K562 (cell line): Measurements from ENCODE around the gene TRNT1. TPM values are rescaled to one million over a fixed set of nuclear protein-coding genes. Genes with fewer than 3 reads are reported as not detected.
A peak's percentile ranks its signal among the peaks of the same experiment; 100 is the strongest.

Experiments
- ATAC-seq: fragments of 200-7000 bp; cut with Tn5 transposase; 3 replicates; pipeline ENCODE4 v1.9.1; 2020; ENCODE audit warnings: moderate library complexity
- BruUV-seq: library from RNA; stranded (reverse); fragments of 400-500 nt; replicated peaks from 2 replicates; lab custom pipeline; 2021; lab: Mats Ljungman, UMichigan
- CTCF ChIA-PET: fragments of 300-600 bp; formaldehyde crosslinking; extraction: SDS; loops from one replicate; lab custom pipeline; 2021; ENCODE audit warnings: low intra/inter-chr PET ratio; lab: Yijun Ruan, JAX
- POLR2A ChIA-PET: fragments of 300-600, 350-650 bp; sonication (Branson Sonifier 250); formaldehyde crosslinking; extraction: SDS; loops from one replicate; lab custom pipeline; 2021; ENCODE audit warnings: antibody characterized with exemption, inconsistent platforms; lab: Yijun Ruan, JAX
- DNase-seq, 4 experiments: peaks; one replicate each; pipeline versions ENCODE4 v3.0.0 to v3.0.0-alpha.2; 2011 to 2018; ENCODE audit warnings: low spot score in 3 of 4, mixed read lengths in 3 of 4; ENCODE audit errors: extremely low read depth in 1 of 4
- FAIRE-seq: peaks from 2 replicates; lab custom pipeline; 2011; peaks lifted over from hg19 to GRCh38; lab: Jason Lieb, UNC
- H2AFZ ChIP-seq: 2 replicates; pipeline ENCODE4 v1.6.0; 2011; ENCODE audit warnings: low read depth, low read length, control low read depth, inconsistent platforms
- H3K27ac ChIP-seq: fragments of 200-600 bp; 3 replicates; pipeline ENCODE4 v1.8.0; 2011; ENCODE audit warnings: low read depth, mild to moderate bottlenecking, control low read depth, inconsistent platforms, low read length, moderate library complexity, mixed read lengths; ENCODE audit errors: extremely low read depth
- H3K27me3 ChIP-seq, 2 experiments: fragments of 300-600 bp in 1 of 2; 2 replicates in 1 of 2; 3 replicates in 1 of 2; pipeline versions ENCODE4 v1.6.0 to v1.8.0; 2011; ENCODE audit warnings: inconsistent platforms in 2 of 2, low read length in 2 of 2, mild to moderate bottlenecking in 1 of 2, mixed read lengths in 1 of 2, moderate library complexity in 1 of 2; ENCODE audit not compliant: control insufficient read depth in 2 of 2, insufficient read depth in 2 of 2
- H3K36me3 ChIP-seq: fragments of 300-600 bp; 3 replicates; pipeline ENCODE4 v1.8.0; 2011; ENCODE audit warnings: mild to moderate bottlenecking, low read length, inconsistent platforms; ENCODE audit not compliant: control insufficient read depth, insufficient read depth
- H3K4me1 ChIP-seq, 2 experiments: fragments of 200-600 bp in 1 of 2; replicated peaks in 1 of 2; 2 replicates in 1 of 2; 3 replicates in 1 of 2; pipeline versions ENCODE4 v1.5.1 to v1.8.0; 2011; ENCODE audit warnings: inconsistent platforms in 2 of 2, low read length in 2 of 2, mild to moderate bottlenecking in 1 of 2, mixed read lengths in 1 of 2, moderate library complexity in 1 of 2; ENCODE audit not compliant: control insufficient read depth in 2 of 2, insufficient read depth in 2 of 2
- H3K4me2 ChIP-seq: 2 replicates; pipeline ENCODE4 v1.6.1; 2011; ENCODE audit warnings: low read length, control low read depth, inconsistent platforms, mixed read lengths; ENCODE audit not compliant: insufficient read depth
- H3K4me3 ChIP-seq: fragments of 200-600 bp; sonication (generic), shearing (Covaris generic); 2 replicates; pipeline ENCODE4 v1.5.1; 2016; ENCODE audit warnings: control low read depth, inconsistent platforms
- H3K79me2 ChIP-seq: fragments of 200-600 bp; 3 replicates; pipeline ENCODE4 v1.8.0; 2011; ENCODE audit warnings: low read length, inconsistent platforms; ENCODE audit not compliant: control insufficient read depth, insufficient read depth
- H3K9ac ChIP-seq, 2 experiments: 2 replicates each; pipeline versions ENCODE4 v1.6.0 to v1.6.1; 2011; ENCODE audit warnings: low read depth in 2 of 2, low read length in 2 of 2, control low read depth in 1 of 2, inconsistent platforms in 1 of 2, mild to moderate bottlenecking in 1 of 2, mixed read lengths in 1 of 2; ENCODE audit not compliant: insufficient read depth in 1 of 2
- H3K9me1 ChIP-seq: one replicate; pipeline ENCODE4 v1.6.0; 2011; ENCODE audit warnings: inconsistent platforms, mild to moderate bottlenecking, low read length, moderate library complexity; ENCODE audit not compliant: control insufficient read depth, insufficient read depth
- H3K9me3 ChIP-seq: replicated peaks from 2 replicates; pipeline ENCODE4 v1.5.1; 2011; ENCODE audit warnings: low read depth, low read length, inconsistent platforms; ENCODE audit not compliant: control insufficient read depth, insufficient read depth
- H4K20me1 ChIP-seq: replicated peaks from 2 replicates; pipeline ENCODE4 v1.6.1; 2011; ENCODE audit warnings: low read length, inconsistent platforms, mixed read lengths; ENCODE audit not compliant: control insufficient read depth, insufficient read depth
- ELF1 ChIP-seq: fragments of 200-800 bp; sonication (Bioruptor generic); IDR thresholded peaks from 2 replicates; pipeline ENCODE4 v1.6.1; 2016; ENCODE audit warnings: missing genetic modification characterization, missing compliant biosample characterization
- MAFG ChIP-seq: fragments of 450-650 bp; conservative IDR thresholded peaks from 2 replicates; pipeline ENCODE4 v1.6.1; 2016; ENCODE audit warnings: missing genetic modification characterization, missing compliant biosample characterization
- MEIS2 ChIP-seq: fragments of 450-650 bp; IDR thresholded peaks from 2 replicates; pipeline ENCODE4 v1.6.1; 2014; ENCODE audit warnings: mild to moderate bottlenecking; ENCODE audit not compliant: partially characterized antibody
- PBX2 ChIP-seq, 2 experiments: IDR thresholded peaks in 1 of 2; conservative IDR thresholded peaks in 1 of 2; 2 replicates each; pipeline ENCODE4 v1.6.1; 2016; ENCODE audit warnings: low read depth in 2 of 2, mild to moderate bottlenecking in 1 of 2, missing compliant biosample characterization in 1 of 2, missing genetic modification characterization in 1 of 2, moderate library complexity in 1 of 2
- RFX1 ChIP-seq: fragments of 450-650 bp; IDR thresholded peaks from 2 replicates; pipeline ENCODE4 v1.6.1; 2016; ENCODE audit warnings: mild to moderate bottlenecking, moderate library complexity
- SPI1 ChIP-seq: IDR thresholded peaks from 2 replicates; pipeline ENCODE4 v1.6.1; 2011; ENCODE audit warnings: low read depth, low read length, control low read depth, borderline replicate concordance
- ZBTB11 ChIP-seq, 3 experiments: fragments of 200-800 bp in 1 of 3; fragments of 250-450 bp in 1 of 3; fragments of 450-650 bp in 1 of 3; sonication (Bioruptor Pico) in 1 of 3; sonication (Bioruptor generic) in 1 of 3; formaldehyde crosslinking in 1 of 3; IDR thresholded peaks; 2 replicates each; pipeline versions ENCODE4 v1.6.1 to v1.8.0; 2016 to 2022; ENCODE audit warnings: mild to moderate bottlenecking in 2 of 3, missing genetic modification characterization in 2 of 3, missing compliant biosample characterization in 1 of 3, moderate library complexity in 1 of 3
- ZFP36 ChIP-seq: fragments of 150-350 bp; IDR thresholded peaks from 2 replicates; pipeline ENCODE4 v1.6.1; 2018; ENCODE audit warnings: low read length, low read depth; ENCODE audit not compliant: partially characterized antibody
- WGBS: fragments of 100-300 bp; shearing (Covaris generic); methylation state at CpG from one replicate; pipeline ENCODE4 v1.1.6; 2016; ENCODE audit warnings: low coverage, mixed read lengths; ENCODE audit not compliant: insufficient coverage; ENCODE audit errors: missing lambda C conversion rate; 5-methylcytosine and 5-hydroxymethylcytosine counted together
- in situ Hi-C: fragments of 300-500 bp; cut with MboI; formaldehyde crosslinking; loops from 4 replicates; pipeline ENCODE4 v1.15.0; 2018; ENCODE audit warnings: inconsistent platforms, mixed read lengths
- intact Hi-C: fragments of 100-400 bp; cut with micrococcal nuclease; formaldehyde crosslinking; loops from 2 replicates; pipeline ENCODE4 v1.14.2; 2022
- polyA plus RNA-seq, 8 experiments: library from polyadenylated mRNA; depleted of rRNA in 4 of 8; stranded (reverse) in 5 of 8; unstranded in 3 of 8; fragments of >200 nt; fragmentation: Nextera tagmentation in 2 of 8; fragmentation: Illumina TruSeq in 1 of 8; extraction: Ambion mirVana in 2 of 8; extraction: Trizol in 1 of 8; gene quantifications; 2 replicates each; pipeline versions ENCODE4 v1.2.1 to v1.2.3, GENCODE V29; 2011 to 2014; ENCODE audit warnings: inconsistent platforms in 1 of 8, missing spikeins in 1 of 8
- total RNA-seq, 7 experiments: library from RNA; depleted of rRNA in 6 of 7; stranded (reverse); fragments of >200 nt in 6 of 7; fragmentation: Illumina TruSeq in 2 of 7; extraction: Trizol in 2 of 7; gene quantifications; 2 replicates each; pipeline versions ENCODE4 v1.2.1 to v1.2.3, GENCODE V29; 2011 to 2021; ENCODE audit warnings: low replicate concordance in 1 of 7

TRNT1 gene
- total and polyA plus RNA-seq, 9 of the 15 experiments (the other 6 are each of a cell fraction or from before 2014, with no cell fraction given): 38.1 to 58.2 (median 47.4) TPM

GRCh38 chr3:3110749-3111361 is 15.9 kb upstream of the TRNT1 start:
- in situ Hi-C loops: no loop called here
- POLR2A ChIA-PET: interaction anchor here (0.6 to 1.4 kb wide), 2 partner anchors 9 to 1867 kb away, joined by 3 to 6 read pairs; no protein-coding TSS in a partner anchor
- peaks cover 8% of the 10 kb centered on the region in 2 experiments; a peak in 4 of 5 replicates for H3K27me3 ChIP-seq
- DNase-seq: no peak
- BruUV-seq: no TSS peak
- H3K9me3 ChIP-seq: no peaks in the 10 kb centered on the region
- H3K4me3 ChIP-seq: no peak overlapping the region
- H3K9ac ChIP-seq: no peak overlapping the region
- FAIRE-seq: no peak
- 0 out of 2 replicates have a peak, but pooled peaks have one; percentile 1 for TF ChIP-seq ELF1 (tag)
- TF ChIP-seq PBX2 (CRISPR knock-in tag; IDR thresholded peaks at IDR 0.05; ENCODE audit: low read depth): no peak
- TF ChIP-seq PBX2 (tag; conservative IDR thresholded peaks at IDR 0.05; ENCODE audit: low read depth): peak; percentile 69
- peak; percentile 29 for TF ChIP-seq MEIS2
- TF ChIP-seq SPI1: peak; percentile 50; the same call in 1 of the 2 replicates
- TF ChIP-seq ZBTB11 (CRISPR knock-in tag; IDR thresholded peaks at IDR 0.05): no peak
- TF ChIP-seq ZFP36: peak; percentile 60
- no peak for TF ChIP-seq MAFG (tag)
- peak; percentile 18; the same call in 1 of the 2 replicates for TF ChIP-seq RFX1
- no peaks in the 10 kb centered on the region for H4K20me1 ChIP-seq
- WGBS: 9% methylated on average over 7 of the region's 7 CpGs
- no peaks in the 10 kb centered on the region for H3K79me2 ChIP-seq
- H3K4me1 ChIP-seq: peaks cover 0 to 7% of the 10 kb centered on the region in 2 experiments; a peak in 2 of 5 replicates
- ATAC-seq: peak; percentile 63
- no peak overlapping the region for H3K27ac ChIP-seq
- CTCF ChIA-PET: no interaction called here
- no peaks in the 10 kb centered on the region for H3K9me1 ChIP-seq
- H2AFZ ChIP-seq: peak overlapping the region; percentile 67; the same call in 1 of the 2 replicates
- intact Hi-C loops: no loop called here
- no peaks in the 10 kb centered on the region for H3K36me3 ChIP-seq
- H3K4me2 ChIP-seq: peak overlapping the region; percentile 61; the same call in 1 of the 2 replicates
